ENCODE data around the gene SHANK3. TPM values are rescaled to one million over a fixed set of nuclear protein-coding genes. Genes with fewer than 3 reads are reported as not detected.

SHANK3 gene
- total RNA-seq, 5 donors from 2014 or later (not counting 1 experiment from before 2014, with no cell fraction given) = 0.22 to 0.47 (median 0.28) TPM

DNA sequence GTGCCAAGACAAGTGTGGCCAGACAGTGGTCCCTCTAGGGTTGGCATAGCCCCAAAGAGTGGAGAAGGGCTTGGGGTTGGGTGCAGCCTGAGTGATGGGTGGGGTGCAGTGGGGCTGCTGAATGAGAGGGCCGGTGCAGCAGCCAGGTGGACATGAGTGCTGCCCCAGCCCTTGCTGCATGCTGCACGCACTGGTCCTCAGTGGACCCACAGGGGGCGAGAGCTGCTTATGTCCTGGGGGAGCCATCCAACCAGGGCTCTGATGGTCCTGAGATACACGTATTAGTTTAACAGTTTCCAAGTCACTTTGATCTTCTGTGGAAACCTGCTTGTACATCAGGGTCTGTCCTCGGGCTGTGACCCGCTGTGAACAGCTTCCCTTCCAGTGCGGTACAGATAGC, 41.5 kb downstream of the SHANK3 start:
- no peak for DNase-seq
- H3K4me1 Mint-ChIP-seq = peaks cover 0 to 9% (median 0%) of the 10 kb centered on the region in 3 donors
- no peak overlapping the region for H3K4me3 ChIP-seq (ENCODE audit: control insufficient read depth in 1 of 2, extremely low read depth in 1 of 2, low read length in 1 of 2)
- H3K27ac Mint-ChIP-seq = no peak overlapping the region
- H3K27me3 ChIP-seq (replicated peaks in 1 of 2; ENCODE audit: control insufficient read depth in 2 of 2, extremely low read depth in 1 of 2, insufficient read depth in 2 of 2, low read length in 1 of 2) = peaks cover 0 to 18% of the 10 kb centered on the region in 2 experiments
- H3K9me3 Mint-ChIP-seq = no peaks in the 10 kb centered on the region
- no peak overlapping the region for H3K27ac ChIP-seq (ENCODE audit: low read length)
- H3K36me3 ChIP-seq (ENCODE audit: control insufficient read depth in 2 of 2, extremely low read depth in 1 of 2, insufficient read depth in 1 of 2, low read length in 1 of 2) = no peaks in the 10 kb centered on the region
- peaks cover 3% of the 10 kb centered on the region in 2 donors for H3K27me3 Mint-ChIP-seq
- ChIA-PET POLR2A (no interaction called here), CTCF (no interaction called here)
- no peak for ATAC-seq (replicated peaks in 1 of 4)
- no peak overlapping the region for H3K4me3 Mint-ChIP-seq
- H3K36me3 Mint-ChIP-seq = no peaks in the 10 kb centered on the region
- no peaks in the 10 kb centered on the region for H3K9me3 ChIP-seq
- no peaks in the 10 kb centered on the region for H3K4me1 ChIP-seq (ENCODE audit: control insufficient read depth in 1 of 2, extremely low read depth in 1 of 2, insufficient read depth in 2 of 2, low read length in 2 of 2)
- 88% methylated on average over 7 of the region's 7 CpGs for WGBS (ENCODE audit: insufficient coverage)

DNA sequence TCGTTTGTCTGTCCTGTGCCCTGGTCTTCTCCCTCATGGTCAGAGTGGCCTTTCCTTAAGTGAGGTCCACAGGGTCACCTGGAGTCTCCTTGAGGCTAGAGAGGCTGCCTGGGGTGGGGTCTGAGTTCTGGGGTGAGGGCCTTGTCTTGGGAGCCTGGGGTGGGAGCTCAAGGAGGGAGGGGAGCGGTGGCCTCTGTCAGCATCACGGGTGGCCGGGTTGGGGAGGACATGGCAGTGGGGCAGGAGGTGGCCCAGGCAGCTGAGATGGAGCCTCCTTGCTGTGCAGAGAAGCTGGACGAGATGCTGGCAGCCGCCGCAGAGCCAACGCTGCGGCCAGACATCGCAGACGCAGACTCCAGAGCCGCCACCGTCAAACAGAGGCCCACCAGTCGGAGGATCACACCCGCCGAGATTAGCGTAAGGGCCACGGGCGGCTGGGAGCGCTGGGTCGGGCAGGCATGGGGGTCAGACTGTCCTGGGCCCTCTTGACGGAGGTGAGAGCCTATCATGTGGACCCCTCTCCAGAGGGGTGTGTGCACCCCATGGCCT, 42.1 kb downstream of the SHANK3 start:
- Mint-ChIP-seq H3K4me1 (peaks cover 0 to 9% (median 0%) of the 10 kb centered on the region in 3 donors), H3K27ac (no peak overlapping the region), H3K36me3 (no peaks in the 10 kb centered on the region), H3K27me3 (peaks cover 3% of the 10 kb centered on the region in 2 donors), H3K4me3 (no peak overlapping the region), H3K9me3 (no peaks in the 10 kb centered on the region)
- H3K4me1 ChIP-seq (ENCODE audit: control insufficient read depth in 1 of 2, extremely low read depth in 1 of 2, insufficient read depth in 2 of 2, low read length in 2 of 2) = no peaks in the 10 kb centered on the region
- no peak for ATAC-seq (replicated peaks in 1 of 4)
- H3K36me3 ChIP-seq (ENCODE audit: control insufficient read depth in 2 of 2, extremely low read depth in 1 of 2, insufficient read depth in 1 of 2, low read length in 1 of 2) = no peaks in the 10 kb centered on the region
- H3K9me3 ChIP-seq = no peaks in the 10 kb centered on the region
- CTCF ChIA-PET = no interaction called here
- H3K27me3 ChIP-seq (replicated peaks in 1 of 2; ENCODE audit: control insufficient read depth in 2 of 2, extremely low read depth in 1 of 2, insufficient read depth in 2 of 2, low read length in 1 of 2) = peaks cover 0 to 13% of the 10 kb centered on the region in 2 experiments
- POLR2A ChIA-PET = no interaction called here
- H3K27ac ChIP-seq (ENCODE audit: low read length) = no peak overlapping the region
- H3K4me3 ChIP-seq (ENCODE audit: control insufficient read depth in 1 of 2, extremely low read depth in 1 of 2, low read length in 1 of 2) = no peak overlapping the region
- 91% methylated on average over 22 of the region's 22 CpGs for WGBS (ENCODE audit: insufficient coverage)
- no peak for DNase-seq

DNA sequence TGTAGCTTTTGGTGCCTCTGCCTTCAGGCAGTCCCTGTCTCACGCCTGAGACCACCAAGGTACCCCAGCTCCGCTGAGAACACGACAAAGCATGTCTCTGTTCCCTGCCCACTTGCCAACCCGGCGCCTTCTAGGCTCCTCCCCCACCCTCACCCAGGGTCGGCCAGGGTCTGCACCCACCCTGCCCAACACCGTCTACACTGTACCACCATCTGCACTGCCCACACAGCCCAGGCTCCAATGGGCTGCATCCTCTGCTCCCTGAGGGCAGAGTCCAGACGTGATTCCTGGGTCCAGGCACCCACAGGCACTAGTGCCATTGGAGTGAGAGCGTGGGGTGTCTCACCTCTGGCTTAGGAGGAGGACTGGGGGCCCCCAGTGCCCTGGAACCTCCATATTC, 42.6 kb downstream of the SHANK3 start:
- 89% methylated on average over 4 of the region's 9 CpGs for WGBS (ENCODE audit: insufficient coverage)
- H3K27ac Mint-ChIP-seq = no peak overlapping the region
- POLR2A ChIA-PET = no interaction called here
- H3K36me3 Mint-ChIP-seq = no peaks in the 10 kb centered on the region
- Histone ChIP-seq H3K4me3 (ENCODE audit: control insufficient read depth in 1 of 2, extremely low read depth in 1 of 2, low read length in 1 of 2) (no peak overlapping the region), H3K36me3 (ENCODE audit: control insufficient read depth in 2 of 2, extremely low read depth in 1 of 2, insufficient read depth in 1 of 2, low read length in 1 of 2) (no peaks in the 10 kb centered on the region), H3K9me3 (no peaks in the 10 kb centered on the region), H3K27ac (ENCODE audit: low read length) (no peak overlapping the region), H3K27me3 (replicated peaks in 1 of 2; ENCODE audit: control insufficient read depth in 2 of 2, extremely low read depth in 1 of 2, insufficient read depth in 2 of 2, low read length in 1 of 2) (peaks cover 0 to 13% of the 10 kb centered on the region in 2 experiments), H3K4me1 (ENCODE audit: control insufficient read depth in 1 of 2, extremely low read depth in 1 of 2, insufficient read depth in 2 of 2, low read length in 2 of 2) (no peaks in the 10 kb centered on the region)
- H3K4me1 Mint-ChIP-seq = peaks cover 0 to 9% (median 0%) of the 10 kb centered on the region in 3 donors
- no peaks in the 10 kb centered on the region for H3K9me3 Mint-ChIP-seq
- peaks cover 3% of the 10 kb centered on the region in 2 donors for H3K27me3 Mint-ChIP-seq
- DNase-seq = no peak
- no peak overlapping the region for H3K4me3 Mint-ChIP-seq
- ATAC-seq (replicated peaks in 1 of 4) = no peak
- CTCF ChIA-PET = no interaction called here

DNA sequence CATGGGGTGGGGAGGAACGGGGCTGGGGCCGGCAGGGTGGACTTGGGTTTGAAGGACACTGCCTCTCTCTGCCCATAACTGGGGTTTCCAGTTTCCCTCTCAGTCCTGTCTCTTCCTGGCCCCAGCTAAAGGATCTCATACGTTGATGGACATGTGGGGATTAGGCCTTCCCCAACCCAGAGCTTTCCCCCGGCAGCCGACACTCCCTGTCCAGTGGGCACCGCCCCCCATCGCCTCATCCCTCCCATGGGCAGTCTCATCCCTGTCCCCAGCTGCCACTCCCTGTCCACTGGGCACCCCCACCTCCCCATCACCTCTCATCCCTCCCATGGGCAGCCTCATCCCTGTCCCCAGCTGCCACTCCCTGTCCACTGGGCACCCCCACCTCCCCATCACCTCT, 43.2 kb downstream of the SHANK3 start:
- WGBS (ENCODE audit: insufficient coverage) = 91% methylated on average over 6 of the region's 7 CpGs
- Histone ChIP-seq H3K4me3 (ENCODE audit: control insufficient read depth in 1 of 2, extremely low read depth in 1 of 2, low read length in 1 of 2) (no peak overlapping the region), H3K27me3 (replicated peaks in 1 of 2; ENCODE audit: control insufficient read depth in 2 of 2, extremely low read depth in 1 of 2, insufficient read depth in 2 of 2, low read length in 1 of 2) (peaks cover 0 to 13% of the 10 kb centered on the region in 2 experiments), H3K27ac (ENCODE audit: low read length) (no peak overlapping the region), H3K9me3 (no peaks in the 10 kb centered on the region), H3K4me1 (ENCODE audit: control insufficient read depth in 1 of 2, extremely low read depth in 1 of 2, insufficient read depth in 2 of 2, low read length in 2 of 2) (no peaks in the 10 kb centered on the region), H3K36me3 (ENCODE audit: control insufficient read depth in 2 of 2, extremely low read depth in 1 of 2, insufficient read depth in 1 of 2, low read length in 1 of 2) (no peaks in the 10 kb centered on the region)
- Mint-ChIP-seq H3K36me3 (no peaks in the 10 kb centered on the region), H3K27ac (no peak overlapping the region), H3K27me3 (peaks cover under 1 to 3% of the 10 kb centered on the region in 2 donors), H3K4me1 (peaks cover 0 to 6% (median 0%) of the 10 kb centered on the region in 3 donors), H3K4me3 (no peak overlapping the region), H3K9me3 (no peaks in the 10 kb centered on the region)
- ATAC-seq (replicated peaks in 1 of 4) = no peak
- ChIA-PET POLR2A (no interaction called here), CTCF (no interaction called here)
- no peak for DNase-seq

DNA sequence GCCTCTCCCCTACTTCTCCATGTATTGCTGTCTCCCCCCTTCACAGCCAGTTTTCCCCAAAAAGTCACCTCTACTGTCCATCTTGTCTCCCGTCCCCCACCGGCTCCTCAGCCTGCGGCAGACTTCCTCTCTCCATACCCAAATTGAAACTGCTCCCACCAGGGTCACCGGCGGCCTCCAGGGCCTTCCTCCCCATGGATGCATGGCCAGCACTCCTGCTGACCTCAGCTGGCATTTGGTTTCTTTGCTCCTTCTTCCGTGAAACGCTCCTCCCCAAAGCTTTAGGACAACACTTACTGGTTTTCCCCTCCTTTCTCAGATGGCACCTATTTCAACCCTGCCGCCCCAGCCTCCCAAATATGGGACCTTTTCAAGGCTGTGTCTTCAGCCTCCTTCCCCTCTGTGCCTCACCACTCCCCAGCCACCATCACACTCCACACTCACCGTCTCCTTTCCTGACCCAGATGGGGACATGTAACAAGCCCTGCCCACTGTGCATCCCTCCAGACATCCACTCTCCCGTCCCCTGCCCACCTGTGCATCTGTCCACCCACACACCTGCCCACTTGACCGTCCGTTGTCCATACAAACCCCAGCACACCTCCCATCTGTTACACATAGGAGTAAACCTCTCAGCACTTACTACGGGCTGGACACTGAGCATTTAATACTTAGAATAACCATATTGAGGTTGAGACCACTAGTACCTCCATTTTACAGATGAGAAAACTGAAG, 43.8 kb downstream of the SHANK3 start:
- no peak for ATAC-seq (replicated peaks in 1 of 4)
- 80% methylated on average over 13 of the region's 13 CpGs for WGBS (ENCODE audit: insufficient coverage)
- Mint-ChIP-seq H3K4me3 (no peak overlapping the region), H3K36me3 (no peaks in the 10 kb centered on the region), H3K9me3 (no peaks in the 10 kb centered on the region), H3K27me3 (peaks cover 0 to 3% of the 10 kb centered on the region in 2 donors), H3K27ac (no peak overlapping the region), H3K4me1 (peaks cover 0 to 4% (median 0%) of the 10 kb centered on the region in 3 donors)
- Histone ChIP-seq H3K27ac (ENCODE audit: low read length) (no peak overlapping the region), H3K9me3 (no peaks in the 10 kb centered on the region), H3K4me3 (ENCODE audit: control insufficient read depth in 1 of 2, extremely low read depth in 1 of 2, low read length in 1 of 2) (no peak overlapping the region), H3K27me3 (replicated peaks in 1 of 2; ENCODE audit: control insufficient read depth in 2 of 2, extremely low read depth in 1 of 2, insufficient read depth in 2 of 2, low read length in 1 of 2) (peaks cover 0 to 13% of the 10 kb centered on the region in 2 experiments), H3K4me1 (ENCODE audit: control insufficient read depth in 1 of 2, extremely low read depth in 1 of 2, insufficient read depth in 2 of 2, low read length in 2 of 2) (no peaks in the 10 kb centered on the region), H3K36me3 (ENCODE audit: control insufficient read depth in 2 of 2, extremely low read depth in 1 of 2, insufficient read depth in 1 of 2, low read length in 1 of 2) (no peaks in the 10 kb centered on the region)
- ChIA-PET POLR2A (no interaction called here), CTCF (no interaction called here)
- DNase-seq = no peak

DNA sequence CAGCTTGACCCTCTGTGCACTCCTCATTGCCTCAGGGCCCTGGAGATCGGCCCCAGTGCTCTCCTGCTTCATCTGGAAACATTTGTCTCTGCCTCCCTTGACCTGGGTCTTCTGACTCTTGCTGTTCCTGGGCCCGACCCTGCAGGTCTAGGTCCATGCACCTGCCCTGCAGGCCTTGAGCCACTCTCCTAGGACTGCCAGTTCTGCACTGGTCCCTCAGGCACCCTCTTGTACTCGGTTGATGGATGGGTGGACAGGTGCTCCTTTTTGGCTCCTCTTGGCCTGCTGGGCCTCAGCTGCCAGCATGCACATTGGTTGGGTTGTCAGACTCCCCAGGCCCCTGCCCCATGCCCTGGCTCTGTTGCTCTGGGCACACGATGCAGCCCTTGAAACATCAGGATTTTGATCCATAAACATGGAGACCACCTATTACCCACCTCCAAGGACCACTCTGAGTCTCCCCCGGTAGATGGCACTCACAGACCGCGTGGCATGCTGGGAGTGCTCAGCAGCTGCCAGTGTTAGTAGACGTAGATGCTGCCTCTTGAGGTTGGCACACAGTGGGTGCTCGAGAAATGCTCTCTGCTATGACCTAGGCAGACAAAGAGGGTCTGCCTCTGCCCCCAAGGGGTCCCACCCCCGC, 45.2 kb downstream of the SHANK3 start:
- no peak overlapping the region for H3K4me3 Mint-ChIP-seq
- DNase-seq = no peak
- Histone ChIP-seq H3K27me3 (replicated peaks in 1 of 2; ENCODE audit: control insufficient read depth in 2 of 2, extremely low read depth in 1 of 2, insufficient read depth in 2 of 2, low read length in 1 of 2) (peaks cover 0 to 16% of the 10 kb centered on the region in 2 experiments), H3K4me1 (ENCODE audit: control insufficient read depth in 1 of 2, extremely low read depth in 1 of 2, insufficient read depth in 2 of 2, low read length in 2 of 2) (no peaks in the 10 kb centered on the region), H3K27ac (ENCODE audit: low read length) (no peak overlapping the region), H3K36me3 (ENCODE audit: control insufficient read depth in 2 of 2, extremely low read depth in 1 of 2, insufficient read depth in 1 of 2, low read length in 1 of 2) (no peaks in the 10 kb centered on the region), H3K9me3 (no peaks in the 10 kb centered on the region), H3K4me3 (ENCODE audit: control insufficient read depth in 1 of 2, extremely low read depth in 1 of 2, low read length in 1 of 2) (no peak overlapping the region)
- ChIA-PET POLR2A (no interaction called here), CTCF (no interaction called here)
- no peaks in the 10 kb centered on the region for H3K9me3 Mint-ChIP-seq
- H3K36me3 Mint-ChIP-seq = no peaks in the 10 kb centered on the region
- H3K27ac Mint-ChIP-seq = no peak overlapping the region
- 72% methylated on average over 8 of the region's 10 CpGs for WGBS (ENCODE audit: insufficient coverage)
- no peak for ATAC-seq (replicated peaks in 1 of 4)
- H3K27me3 Mint-ChIP-seq = peaks cover 0 to 3% of the 10 kb centered on the region in 2 donors
- H3K4me1 Mint-ChIP-seq = peaks cover 0 to 4% (median 0%) of the 10 kb centered on the region in 3 donors
